OCI-M1 (cell line): ENCODE measurements around the gene USP28.
"Not testable (repeated sequence)": the region's sequence is repeated elsewhere in the genome, so short reads cannot be mapped to it uniquely, and the experiment has no call there.

Experiments
- DNase-seq: peaks from one replicate; lab custom pipeline; 2025; lab: John Stamatoyannopoulos, UW

USP28 gene, protein sequence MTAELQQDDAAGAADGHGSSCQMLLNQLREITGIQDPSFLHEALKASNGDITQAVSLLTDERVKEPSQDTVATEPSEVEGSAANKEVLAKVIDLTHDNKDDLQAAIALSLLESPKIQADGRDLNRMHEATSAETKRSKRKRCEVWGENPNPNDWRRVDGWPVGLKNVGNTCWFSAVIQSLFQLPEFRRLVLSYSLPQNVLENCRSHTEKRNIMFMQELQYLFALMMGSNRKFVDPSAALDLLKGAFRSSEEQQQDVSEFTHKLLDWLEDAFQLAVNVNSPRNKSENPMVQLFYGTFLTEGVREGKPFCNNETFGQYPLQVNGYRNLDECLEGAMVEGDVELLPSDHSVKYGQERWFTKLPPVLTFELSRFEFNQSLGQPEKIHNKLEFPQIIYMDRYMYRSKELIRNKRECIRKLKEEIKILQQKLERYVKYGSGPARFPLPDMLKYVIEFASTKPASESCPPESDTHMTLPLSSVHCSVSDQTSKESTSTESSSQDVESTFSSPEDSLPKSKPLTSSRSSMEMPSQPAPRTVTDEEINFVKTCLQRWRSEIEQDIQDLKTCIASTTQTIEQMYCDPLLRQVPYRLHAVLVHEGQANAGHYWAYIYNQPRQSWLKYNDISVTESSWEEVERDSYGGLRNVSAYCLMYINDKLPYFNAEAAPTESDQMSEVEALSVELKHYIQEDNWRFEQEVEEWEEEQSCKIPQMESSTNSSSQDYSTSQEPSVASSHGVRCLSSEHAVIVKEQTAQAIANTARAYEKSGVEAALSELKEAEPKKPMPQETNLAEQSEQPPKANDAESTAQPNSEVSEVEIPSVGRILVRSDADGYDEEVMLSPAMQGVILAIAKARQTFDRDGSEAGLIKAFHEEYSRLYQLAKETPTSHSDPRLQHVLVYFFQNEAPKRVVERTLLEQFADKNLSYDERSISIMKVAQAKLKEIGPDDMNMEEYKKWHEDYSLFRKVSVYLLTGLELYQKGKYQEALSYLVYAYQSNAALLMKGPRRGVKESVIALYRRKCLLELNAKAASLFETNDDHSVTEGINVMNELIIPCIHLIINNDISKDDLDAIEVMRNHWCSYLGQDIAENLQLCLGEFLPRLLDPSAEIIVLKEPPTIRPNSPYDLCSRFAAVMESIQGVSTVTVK

DNA sequence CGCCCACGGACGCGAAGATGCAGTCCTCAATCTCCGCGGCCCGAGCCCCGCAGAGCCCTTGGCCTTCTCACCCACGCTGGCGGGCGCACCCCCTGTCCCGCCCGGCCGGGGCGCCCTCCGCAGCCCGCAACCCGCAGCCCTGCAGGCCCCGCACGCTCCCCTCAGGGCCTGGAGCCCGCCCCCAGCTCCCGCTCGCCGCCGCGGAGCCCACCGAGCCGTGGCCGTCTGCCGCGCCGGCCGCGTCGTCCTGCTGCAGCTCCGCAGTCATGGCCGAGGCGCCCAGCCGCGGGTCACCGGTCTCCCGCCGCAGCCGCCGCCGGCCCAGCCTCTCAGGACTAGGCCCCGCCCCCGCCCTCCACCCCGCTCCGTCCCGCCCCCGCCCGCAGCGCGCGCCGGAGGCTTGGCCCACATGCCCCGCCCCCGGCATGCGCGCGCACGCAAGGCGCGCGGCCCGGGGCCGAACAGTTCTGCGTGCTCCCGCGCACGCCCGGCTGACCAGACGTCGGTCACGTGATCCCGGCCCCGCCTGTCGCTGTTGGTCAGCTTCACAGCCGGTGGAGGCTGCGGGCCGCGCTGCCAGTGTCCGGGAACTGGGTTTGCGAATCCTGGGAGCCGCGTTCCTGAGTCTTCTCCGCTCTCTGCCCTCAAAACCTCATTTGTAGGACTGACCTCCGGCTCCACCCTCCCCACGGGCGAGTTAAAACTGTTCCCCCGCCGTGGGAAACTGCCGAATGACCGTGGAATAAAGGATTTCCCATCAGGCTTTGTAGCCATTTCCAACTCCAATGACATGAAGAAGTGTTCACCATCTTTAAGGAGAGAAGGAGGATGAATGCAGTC, at the start of gene USP28:
USP28 (minus strand) TSS at position 339 of the 840 bp plus-strand sequence; CDS start at position 268, 71 bp downstream.
- DNase-seq: peak; percentile 99

DNA sequence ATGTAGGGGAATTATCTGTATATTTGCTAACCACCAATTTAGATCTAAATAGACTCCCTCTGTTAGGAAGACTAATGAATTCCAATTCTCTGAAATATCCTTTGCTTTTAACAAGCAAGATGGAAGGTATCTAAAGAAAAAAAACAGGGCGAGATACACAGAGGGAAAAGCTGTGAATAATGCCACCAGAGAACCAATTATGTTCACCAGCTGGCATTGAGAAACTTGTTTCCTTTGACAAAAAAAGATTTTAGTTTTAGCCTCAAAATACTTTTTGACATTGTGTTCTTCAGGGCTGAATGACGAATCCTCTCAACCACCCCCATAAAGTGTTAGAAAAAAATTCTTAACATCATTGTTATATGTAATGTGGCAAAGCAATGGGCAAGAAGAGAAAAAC, 48.2 kb upstream of the USP28 start:
- DNase-seq: no peak

DNA sequence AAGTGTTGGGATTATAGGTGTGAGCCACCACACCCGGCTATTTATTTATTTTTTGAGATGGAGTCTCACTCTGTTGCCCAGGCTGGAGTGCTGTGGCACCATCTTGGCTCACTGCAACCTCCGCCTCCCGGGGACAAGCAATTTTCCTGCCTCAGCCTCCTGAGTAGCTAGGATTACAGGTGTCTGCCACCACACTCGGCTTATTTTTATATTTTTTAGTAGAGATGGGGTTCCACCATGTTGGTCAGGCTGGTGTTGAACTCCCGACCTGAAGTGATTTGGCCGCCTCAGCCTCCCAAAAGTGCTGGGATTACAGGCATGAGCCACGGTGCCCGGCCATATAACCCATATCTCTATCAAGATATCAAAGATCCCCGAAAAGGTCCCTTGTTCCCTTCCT, 36.1 kb upstream of the USP28 start:
- not testable (repeated sequence) for DNase-seq

DNA sequence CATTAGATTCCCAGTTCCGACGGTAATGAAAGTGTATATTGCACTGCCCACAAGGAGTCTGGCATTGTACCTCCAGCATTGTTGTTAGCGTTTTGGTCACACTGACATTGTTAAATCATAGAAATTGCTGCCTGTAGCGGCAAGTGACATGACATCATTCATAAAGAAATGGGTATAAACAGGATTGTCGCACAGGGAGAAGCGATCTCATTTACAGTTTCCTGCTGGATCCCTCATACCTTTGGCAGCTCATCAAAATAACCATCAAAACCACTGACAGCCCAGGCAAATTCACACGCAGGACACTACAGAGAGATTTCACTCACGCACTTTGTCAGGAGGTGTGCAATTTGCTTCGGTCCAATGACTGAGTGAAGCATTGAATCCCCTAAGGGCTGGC, 32.7 kb upstream of the USP28 start:
- DNase-seq: no peak

DNA sequence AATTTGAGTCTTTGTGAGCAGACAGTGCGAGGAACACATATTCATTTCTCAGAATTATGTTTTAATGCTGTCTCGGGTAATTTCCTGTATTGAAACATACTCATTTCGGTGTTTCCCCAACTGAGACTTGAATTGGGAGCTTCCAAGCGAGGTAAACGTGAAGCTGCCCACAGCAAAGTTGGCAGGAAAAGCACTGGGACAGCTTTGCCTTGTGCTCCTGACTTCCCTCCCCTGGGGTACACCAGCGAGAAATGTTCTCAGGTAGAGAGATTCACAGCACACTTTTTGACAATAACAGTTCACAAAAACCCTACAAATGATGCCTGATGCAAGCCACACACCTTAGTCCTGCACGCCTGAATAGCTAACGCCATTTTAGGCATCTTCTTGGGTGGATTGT, 32.3 kb upstream of the USP28 start:
- no peak for DNase-seq

DNA sequence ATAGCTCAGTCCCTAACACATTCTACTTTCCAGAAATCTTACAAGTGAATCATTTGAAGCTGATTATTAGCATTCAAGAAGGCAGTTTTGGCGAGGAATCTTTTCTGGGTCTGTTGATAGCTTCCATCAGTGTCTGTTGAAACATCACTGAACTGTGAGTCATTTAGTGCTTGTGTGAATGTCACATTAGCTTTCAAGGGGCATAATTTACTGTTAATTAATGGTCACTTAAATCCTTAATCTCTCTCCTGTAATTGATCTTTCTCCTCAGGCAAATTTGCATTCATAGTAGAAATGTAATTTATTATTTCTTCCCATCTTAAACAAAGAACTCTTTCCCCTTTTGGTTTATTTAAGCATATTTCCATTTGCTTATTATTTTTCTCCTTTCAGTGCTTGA, 31.8 kb upstream of the USP28 start:
- DNase-seq: no peak

DNA sequence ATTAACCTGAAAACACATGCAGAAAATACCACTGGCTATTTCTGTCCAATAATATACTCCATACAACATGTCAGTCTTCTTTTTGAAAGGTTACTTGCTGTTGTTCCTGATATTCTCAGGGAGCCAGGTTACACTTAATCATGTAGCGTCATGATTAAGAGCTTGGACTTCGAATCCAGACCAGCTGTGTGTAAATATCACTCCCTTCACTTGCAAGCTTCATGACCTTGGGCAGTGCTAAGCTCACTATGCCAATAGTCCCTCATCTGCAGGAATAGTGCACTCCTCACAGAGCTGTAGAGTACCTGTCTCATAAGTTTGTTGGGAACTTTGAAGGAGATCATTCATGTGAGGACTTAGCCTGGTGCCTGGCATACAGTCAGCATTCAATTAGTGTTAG, 31.1 kb upstream of the USP28 start:
- DNase-seq: no peak

DNA sequence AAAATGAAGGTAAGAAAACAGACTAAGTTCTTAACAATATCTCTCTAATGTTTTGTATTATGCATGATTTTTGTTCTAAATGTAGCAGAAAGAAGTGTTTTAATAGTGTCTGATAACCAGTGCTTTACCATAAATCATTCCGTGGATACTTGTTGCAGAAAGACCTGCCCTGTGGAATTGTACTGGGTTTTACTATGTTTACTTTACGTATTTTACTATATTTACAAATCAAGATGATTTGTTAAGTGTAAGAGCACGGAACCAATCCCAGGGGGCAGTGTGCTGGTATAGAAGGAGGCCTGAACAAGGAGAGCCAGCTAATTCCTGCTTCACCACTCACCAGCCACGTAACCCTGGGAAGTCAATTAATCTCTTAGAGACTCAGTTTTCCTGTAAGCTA, 30.7 kb upstream of the USP28 start:
- peak; percentile 32 for DNase-seq

DNA sequence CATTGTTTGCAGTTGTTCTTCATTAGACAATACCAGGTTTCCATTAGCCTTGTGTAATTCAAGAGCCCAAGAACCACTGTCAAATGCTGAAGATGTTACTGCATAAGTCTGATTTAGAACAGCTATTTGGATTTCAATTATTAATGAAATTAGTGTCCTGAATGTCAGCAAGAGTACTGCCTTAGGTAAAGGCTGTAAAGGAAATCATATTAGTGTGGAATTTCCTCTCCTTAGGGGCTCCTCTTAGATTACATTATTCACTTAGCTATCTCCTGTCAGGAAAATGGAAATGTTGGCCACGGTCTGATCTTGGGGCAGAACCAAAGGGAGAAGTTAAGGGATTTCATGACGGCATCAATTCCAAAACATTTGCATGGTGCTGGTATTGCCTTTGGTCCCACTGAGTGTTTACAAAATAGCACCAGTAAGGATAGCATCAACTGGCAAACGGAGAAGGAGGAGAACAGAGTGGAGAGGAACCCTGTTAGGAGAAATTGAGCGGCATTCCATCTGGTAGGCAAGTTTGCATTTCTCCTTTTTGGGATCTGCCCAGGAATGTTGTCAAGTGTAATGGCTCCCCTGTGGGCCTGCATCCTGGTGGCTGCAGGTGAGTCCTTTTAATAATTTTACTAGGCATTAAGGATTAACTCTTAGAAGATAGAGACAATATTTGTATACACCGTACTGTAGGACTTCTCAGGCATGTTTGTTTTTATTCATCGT, 29.2 kb upstream of the USP28 start, which contains the start of gene HTR3B:
HTR3B (plus strand) TSS at position 418 of the 723 bp plus-strand sequence; CDS start at position 556, 138 bp downstream.
- DNase-seq: no peak

DNA sequence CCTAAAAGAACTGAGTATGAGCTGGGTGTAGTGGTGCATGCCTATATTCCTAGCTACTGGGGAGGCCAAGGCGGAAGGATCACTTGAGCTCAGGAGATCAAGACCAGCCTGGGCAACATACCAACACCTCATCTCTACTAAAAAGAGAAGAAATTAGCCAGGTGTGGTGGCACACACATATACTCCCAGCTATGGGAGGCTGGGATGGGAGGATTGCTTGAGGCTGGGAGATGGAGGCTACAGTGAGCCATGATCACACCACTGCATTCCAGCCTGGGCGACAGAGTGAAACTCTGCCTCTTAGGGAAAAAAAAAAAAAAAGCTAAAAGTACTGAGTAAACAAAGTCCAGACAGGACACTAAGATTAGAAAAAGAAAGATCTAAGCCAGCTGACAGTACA, 25.8 kb upstream of the USP28 start:
- no peak for DNase-seq

DNA sequence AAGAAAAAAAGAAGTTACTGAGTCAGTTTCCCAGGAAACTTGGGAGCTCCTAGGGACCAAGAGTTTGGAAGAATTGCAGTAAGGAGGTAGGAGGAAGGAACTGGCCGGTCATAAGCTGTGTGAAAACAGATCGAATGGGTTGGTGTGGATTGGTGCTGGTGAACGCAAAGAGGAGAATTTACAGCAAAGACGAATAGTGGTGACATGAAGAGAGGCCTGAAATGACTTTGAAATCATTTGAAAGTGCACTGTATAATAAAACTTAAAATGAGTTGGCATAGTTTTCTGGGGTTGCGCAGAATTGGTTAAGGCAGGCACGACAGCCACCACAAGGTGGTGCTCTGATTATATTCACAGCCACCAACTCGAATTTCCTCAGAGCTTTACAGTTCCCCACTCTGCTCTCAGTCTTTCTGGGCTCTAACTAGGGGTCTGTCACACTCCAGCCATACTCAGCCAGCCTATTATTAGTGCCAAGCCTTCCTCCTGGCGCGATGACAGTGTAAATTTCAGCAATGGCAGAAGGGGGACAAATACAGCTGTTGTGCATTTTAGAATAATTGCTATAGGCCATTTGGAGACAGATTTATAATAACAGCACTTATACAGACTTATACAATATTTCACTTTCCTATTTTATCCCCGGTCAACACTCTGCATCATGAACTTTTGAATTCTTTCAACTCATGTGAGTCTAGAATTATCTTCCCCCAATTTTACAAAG, 20.9 kb upstream of the USP28 start:
- DNase-seq: peak; percentile 78

DNA sequence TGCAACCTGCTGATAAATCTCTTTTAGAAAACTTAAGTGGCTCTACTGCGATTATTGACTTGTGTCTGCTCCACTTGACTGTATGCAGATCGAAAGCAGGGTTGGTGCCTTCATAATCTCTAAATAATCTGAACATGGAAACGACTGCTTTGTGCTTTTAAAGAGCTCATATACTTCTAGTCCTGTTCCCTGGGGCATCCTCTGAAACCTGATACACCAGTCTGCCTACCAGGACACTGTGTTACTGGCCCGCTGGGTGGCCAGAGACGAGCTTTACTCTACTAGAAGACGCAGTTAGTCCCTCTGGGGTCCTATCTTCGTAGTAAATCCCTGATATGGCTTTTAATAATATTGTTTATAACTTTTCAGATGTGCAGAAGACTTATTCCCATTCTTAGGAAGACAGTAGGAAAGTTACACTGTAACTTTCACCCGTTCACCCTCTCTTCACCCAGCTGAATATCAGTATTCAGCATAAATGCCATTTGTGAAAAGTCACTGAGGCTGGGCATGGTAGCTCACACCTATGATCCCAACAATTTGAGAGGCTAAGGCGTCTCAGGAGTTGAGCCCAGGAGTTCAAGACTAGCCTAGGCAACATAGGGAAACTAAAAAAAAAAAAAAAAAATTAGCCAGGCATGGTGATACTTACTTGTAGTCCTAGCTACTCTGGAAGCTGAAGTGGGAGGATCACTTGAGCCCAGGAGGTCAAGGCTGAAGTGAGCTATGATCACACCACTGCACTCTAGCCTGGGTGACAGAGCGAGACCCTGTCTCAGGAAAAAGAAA, 20.2 kb upstream of the USP28 start:
- peak; percentile 46 for DNase-seq

DNA sequence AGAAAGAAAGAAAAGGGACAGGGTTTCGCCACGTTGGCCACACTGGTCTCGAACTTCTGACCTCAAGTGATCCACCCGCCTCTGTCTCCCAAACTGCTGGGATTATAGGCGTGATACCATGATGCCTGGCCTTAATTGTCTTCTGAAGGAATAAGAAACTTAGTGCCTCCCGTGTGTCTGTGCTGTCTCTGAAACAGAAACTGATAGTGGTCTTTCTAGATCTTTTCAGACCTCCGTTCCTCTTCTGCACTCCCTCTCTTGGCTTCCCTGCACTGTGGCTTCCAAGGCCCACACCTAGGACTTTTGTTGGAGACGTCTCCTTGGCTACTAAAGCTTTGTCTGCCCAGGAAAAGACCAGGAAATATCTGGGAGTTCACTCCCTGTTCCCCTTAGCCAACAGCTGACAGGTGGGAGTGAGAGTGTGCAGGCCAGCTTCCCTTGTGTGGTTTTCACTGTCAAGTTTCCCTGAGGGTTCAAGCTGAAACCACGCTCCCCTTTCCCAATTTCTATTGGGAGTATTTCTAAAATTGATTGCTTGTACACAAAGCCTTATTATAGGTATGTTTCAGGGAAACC, 19.1 kb upstream of the USP28 start:
- DNase-seq: peak; percentile 71

DNA sequence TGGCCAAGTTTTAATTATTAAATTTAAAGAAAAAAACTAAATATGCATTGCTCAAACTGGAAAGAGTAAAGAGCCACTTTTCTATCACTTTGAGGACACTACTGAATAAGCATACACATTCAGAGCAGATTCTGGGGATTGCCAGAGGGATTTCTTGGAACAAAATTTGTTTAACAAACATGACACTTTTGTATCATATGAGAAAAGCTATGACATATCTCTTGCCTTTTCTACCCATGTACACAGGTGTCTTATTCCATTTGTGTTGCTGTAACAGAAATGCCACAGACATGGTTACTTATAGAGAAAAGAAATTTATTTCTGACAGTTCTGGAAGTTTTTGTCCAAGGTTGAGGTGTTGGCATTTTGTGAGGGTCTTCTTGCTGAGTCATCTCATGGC, 13.5 kb upstream of the USP28 start:
- DNase-seq: no peak

DNA sequence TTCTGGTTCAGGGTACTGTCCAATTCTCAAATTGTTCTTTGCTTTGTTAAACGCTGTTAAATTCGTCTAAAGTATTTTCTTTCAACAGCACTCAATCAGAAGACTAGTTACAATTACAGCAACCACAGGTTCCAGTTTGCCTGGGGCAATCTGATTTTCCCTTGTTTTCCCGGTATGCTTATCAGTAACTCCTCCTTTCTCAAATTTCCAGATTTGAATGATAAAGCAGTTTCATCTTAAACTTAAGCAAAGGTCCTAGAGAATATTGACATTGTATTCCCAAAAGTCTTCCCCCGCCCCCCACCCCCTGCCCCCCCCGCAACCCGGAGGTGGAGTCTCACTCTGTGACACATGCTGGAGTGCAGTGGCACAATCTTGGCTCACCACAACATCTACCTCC, 10.5 kb upstream of the USP28 start:
- no peak for DNase-seq

DNA sequence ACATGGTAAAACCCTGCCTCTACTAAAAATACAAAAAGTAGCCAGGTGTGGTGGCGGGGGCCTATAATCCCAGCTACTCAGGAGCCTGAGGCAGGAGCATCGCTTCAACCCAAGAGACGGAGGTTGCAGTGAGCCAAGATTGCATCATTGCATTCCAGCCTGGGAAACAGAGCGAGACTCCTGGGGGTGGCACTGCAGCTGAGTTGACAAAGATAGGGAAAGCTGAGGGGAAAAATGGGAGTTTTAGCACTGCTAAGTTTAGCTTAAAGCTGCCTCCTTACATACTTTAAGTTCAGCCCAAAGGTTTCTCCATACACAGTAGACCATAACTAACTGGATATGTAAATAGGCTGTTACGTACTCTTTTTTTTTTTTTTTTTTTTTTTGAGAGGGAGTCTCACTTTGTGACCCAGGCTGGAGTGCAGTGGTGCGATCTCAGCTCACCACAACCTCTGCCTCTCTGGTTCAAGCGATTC, 9.0 kb upstream of the USP28 start:
- DNase-seq: no peak

DNA sequence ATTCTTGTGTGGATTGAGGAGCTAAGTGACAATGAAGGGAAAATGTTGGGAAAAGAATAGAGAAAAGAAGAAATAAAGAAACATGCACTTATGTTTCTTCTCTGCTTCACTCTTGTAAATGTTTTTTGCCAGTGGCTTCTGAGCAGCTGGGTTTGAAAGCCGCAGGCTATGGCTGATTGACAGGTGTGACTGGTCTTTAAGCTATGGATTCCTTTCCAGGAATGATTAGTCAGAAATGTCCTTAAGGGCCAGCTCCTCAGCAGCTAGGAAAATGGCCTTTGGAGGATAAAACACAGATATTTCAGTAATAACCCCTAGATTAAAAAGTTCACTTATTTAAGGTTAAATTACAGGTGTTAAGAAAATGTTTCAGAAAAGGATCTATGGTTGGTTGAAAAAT, 6.5 kb upstream of the USP28 start:
- no peak for DNase-seq

DNA sequence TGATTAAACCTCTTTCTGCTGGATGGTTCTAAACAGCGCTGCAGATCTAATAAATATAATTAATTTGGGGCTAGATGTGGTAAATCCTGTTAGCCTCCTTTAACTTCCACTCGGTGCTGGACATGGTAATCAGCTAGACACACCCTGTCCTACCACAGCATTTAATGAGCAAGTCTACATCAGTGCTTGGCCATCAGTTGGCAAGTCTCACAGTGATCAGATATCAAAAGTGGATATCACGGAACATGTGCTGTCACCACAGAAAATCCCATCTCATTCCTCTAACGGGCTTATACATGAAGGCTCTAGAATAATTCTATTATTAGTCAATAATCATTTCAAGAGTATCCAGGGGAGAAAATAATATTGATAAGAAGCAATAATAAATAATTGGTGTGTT, 5.6 kb upstream of the USP28 start:
- no peak for DNase-seq

DNA sequence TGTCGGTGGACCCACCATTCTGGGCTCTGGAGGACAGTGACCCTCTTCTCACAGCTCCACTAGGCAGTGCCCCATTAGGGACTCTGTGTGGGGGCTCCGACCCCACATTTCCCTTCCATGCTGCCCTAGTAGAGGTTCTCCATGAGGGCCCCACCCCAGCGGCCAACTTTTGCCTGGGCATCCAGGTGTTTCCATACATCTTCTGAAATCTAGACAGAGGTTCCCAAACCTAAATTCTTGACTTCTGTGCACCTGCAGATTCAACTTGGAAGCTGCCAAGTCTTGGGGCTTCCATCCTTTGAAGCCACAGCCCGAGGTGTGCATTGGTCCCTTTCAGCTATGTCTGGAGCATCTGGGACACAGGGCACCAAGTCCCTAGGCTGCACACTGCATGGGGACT, 4.1 kb upstream of the USP28 start:
- DNase-seq: not testable (repeated sequence)
